ENCODE data around the gene SRGAP2C.
"Not testable (repeated sequence)": the region's sequence is repeated elsewhere in the genome, so short reads cannot be mapped to it uniquely, and the experiment has no call there.

Gene SRGAP2C

DNA sequence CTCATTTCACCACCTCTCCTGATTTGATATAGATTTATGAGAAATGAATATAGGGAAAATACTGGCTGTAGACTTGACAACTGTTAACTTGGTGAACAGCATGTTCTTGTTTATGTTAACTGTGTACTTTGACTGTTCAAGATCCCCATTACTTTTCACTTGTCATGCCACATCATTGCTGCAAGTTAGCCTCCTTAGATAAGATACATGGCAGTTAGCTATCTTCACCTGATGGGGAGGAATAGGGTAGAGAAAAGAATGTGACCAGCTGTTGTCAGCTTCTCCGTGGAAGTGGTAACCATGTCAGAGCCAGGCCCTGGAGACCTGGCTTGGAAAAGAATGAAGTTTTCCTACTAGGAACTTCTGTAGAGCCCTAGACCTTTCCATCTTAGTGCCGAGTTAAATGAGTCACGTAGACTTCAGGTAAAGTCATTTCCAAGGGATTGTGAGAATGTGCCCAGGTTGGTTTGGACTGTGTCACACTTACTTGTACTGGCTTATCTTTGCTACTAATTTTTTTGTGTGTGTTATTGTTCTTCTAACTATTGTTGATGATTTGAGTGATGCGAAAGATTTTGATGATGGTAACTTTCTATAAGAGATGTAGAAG is 41.6 kb downstream of the SRGAP2C start:
- DNase-seq (ENCODE audit: low read depth in 1 of 2, low spot score in 1 of 2), result not testable (repeated sequence)

DNA sequence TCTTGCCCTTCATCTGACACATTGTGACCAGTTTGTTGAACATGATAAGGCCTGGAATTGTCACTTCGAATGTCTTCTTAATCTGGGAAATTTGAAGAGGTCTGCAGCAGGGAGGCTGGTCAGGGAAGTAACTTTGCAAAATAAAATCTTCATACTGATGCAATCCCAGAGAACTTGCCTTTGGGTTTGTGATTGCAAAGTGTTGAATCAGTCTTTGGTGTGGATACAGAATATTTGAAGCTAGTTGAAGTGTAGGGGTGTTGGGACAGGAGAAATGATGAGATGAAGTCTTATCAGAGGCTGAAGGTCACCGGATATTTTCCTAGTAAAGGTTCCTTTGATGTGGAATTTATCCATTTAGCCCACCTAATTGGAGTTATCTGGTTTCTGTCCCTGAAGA is 42.1 kb downstream of the SRGAP2C start:
- not testable (repeated sequence) for DNase-seq (ENCODE audit: low read depth in 1 of 2, low spot score in 1 of 2)

DNA sequence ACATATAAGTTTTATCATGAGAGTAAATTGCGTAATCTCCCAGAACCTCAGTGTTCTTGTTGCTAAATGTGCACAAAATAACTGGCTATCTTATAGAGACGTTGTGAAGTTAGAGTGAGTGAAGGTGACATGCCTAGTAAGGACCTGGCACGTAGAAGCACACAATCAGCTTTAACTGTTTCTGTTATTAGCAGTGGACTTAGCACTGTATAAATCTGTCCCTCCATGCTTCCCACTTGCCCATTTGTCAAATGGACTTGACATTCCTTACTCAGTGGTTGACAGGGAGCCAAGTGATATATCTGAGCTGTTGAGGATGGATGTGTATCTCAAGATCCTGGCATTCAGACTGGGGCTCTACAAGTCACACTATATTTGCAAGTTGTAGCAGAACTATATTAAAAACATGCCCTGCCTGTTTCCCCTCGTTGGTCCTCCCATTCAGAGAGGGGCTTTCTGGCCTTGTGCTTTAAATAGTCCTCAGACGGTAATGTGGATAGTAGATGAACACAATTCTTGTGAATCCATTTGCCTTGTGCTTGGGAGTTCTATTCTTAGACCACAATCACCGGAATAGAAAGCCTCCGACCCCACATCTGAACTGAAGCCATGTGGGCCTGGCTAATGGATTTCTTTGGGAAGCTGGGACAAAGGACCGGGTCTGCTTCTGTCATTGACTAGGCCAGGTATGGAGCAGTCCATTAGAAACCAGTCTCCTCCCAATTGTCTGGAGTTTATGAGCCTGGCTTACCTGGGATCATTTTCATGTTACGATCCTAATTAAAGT is 43.0 kb downstream of the SRGAP2C start:
- DNase-seq (ENCODE audit: low read depth in 1 of 2, low spot score in 1 of 2), result not testable (repeated sequence)

DNA sequence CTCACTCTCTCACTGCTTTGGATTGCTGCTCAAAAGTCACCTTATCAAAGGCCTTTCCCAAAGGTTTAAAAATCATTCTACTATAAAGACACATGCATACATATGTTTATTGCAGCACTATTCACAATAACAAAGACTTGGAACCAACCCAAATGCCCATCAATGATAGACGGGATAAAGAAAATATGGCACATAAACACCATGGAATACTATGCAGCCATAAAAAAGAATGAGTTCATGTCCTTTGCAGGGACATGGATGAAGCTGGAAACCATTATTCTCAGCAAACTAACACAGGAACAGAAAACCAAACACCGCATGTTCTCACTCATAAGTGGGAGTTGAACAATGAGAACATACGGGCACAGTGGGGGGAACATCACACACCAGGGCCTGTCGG is 45.9 kb downstream of the SRGAP2C start:
- DNase-seq (ENCODE audit: low read depth in 1 of 2, low spot score in 1 of 2), result not testable (repeated sequence)

DNA sequence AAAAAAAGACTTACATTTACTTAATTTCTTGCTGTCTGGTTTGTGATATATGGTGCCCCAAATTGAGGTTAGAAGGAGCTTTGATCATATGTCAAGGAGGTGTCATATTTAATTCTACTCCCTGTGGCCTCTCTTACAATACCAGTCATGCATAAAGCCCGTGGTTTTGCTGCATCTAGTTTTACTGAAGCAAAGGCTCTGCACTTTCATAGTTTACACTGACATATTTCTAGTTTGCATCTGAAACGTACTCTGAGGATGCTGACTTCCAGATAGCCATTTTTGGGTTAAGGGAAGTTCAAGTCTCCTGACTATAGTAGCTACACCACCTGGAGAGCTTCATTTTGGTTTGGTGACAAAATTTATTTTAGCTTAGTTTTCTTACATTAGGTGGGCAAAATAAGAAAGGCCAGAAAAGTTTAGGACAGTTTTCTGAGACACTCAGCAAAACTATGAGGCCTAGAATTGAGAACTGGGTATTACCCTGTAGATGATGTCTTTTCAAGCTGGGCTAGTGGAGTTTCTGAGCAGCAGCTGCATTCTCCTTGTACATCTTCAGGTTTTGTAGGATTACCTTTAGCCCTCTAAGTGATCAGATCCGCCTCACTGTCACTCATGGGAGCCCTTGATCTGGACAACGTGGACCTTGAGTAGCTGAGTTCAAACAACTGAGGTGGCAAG is 47.8 kb downstream of the SRGAP2C start:
- not testable (repeated sequence) for DNase-seq (ENCODE audit: low read depth in 1 of 2, low spot score in 1 of 2)

DNA sequence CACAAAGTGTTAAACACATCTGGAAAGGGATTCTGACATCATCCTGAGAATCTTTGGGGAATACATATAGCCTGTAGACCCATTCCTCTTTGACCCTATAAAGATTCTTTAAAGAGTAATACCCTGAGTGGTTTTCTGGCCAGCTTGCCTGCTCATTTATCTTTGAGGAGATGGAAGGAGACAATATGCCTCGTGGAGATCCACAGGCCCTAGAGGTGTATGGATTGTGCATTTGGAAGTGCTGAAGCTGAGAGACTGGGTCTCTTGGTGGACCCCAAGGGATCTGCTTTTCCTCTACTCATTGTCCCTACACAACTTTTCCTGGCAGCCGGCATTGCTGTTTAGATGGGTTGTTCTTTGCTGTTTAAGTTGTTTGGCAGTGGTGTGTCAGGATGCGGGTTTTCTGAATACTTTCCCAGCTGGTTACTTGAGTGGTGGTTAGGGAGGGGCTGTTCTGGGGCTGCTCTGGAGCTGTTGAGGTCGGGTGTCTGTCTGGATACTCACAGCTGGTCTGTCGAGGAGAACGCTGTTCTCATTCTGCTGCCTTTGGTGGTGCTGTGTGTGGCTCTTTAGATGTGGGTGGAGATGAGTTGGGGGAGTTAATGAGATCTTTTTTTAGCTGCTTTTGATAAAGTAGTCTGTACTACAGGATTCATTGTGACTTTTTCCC is 49.5 kb downstream of the SRGAP2C start:
- not testable (repeated sequence) for DNase-seq (ENCODE audit: low read depth in 1 of 2, low spot score in 1 of 2)

DNA sequence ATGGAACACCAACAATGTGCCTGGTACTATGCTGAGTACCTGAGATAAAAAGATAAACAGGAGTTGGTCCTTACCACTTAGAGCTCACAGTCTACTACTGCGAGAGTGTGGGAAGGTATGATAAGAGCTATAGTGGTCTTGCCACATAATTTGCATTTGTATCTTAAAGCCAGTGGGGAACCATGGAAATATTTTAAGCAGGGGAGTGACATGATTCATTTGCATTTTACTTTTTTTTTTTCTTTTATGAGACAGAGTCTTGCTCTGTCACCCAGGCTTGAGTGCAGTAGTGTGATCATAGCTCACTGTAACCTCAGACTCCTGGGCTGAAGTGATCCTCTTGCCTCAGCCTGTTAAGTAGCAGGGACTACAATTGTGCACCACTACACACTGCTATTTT is 53.6 kb downstream of the SRGAP2C start:
- not testable (repeated sequence) for DNase-seq (ENCODE audit: low read depth in 1 of 2, low spot score in 1 of 2)

DNA sequence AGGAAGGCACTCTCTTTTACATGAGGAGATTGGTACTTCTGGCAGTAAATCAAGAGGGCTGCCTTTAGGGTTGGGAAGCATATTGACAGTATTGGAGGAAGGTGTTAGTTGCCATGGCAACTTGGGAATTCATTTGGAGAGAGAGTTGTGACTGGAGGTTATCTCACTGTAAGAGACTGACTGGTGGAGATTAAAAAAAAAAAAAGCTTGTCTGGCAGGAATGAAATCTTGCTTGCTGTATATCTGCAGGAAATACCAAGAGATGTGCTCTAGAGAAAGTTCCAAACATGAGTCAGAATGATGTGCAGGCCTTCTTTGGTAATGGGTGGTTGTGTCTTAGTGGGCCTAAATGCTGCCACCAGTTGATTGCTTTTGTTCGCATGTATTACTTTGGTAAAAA is 59.1 kb downstream of the SRGAP2C start:
- DNase-seq (ENCODE audit: low read depth in 1 of 2, low spot score in 1 of 2), result not testable (repeated sequence)

DNA sequence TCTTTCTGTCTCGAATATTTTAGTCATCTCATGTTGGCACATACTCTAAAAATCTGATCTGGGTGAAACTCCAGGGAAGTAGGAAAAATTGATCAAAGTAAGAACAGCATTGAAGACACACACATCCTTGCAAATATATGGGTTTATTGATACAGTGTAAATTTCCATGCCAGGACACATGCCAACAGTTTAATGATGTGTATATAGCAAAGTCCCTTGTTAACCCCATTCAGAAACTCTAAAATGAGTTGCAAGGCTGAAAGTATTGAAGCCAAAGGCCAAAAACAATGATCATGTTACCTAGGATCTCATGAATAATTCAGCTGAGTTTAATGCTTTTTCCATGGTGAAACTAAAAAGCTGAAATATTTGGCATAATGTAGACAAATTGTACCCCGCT is 61.6 kb downstream of the SRGAP2C start:
- DNase-seq (ENCODE audit: low read depth in 1 of 2, low spot score in 1 of 2), result not testable (repeated sequence)

DNA sequence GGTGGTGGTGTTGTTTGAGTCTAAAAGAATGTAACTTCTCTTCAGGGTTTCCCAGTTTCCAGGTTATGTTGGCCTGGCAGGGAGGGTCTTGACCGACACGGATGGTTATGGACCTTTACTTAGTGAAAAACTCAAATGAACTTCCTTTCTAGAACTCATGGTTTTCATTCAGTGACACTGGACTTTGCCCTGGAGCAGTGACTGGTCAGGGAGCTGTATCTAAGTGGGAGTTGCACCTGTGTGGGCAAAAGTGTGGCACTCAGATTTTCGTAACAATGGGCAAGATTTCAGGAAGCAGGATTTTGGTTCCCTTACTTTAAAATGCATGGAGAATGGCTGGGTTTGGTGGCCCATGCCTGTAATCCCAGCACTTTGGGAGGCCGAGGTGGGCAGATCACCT is 67.9 kb downstream of the SRGAP2C start:
- DNase-seq (ENCODE audit: low read depth in 1 of 2, low spot score in 1 of 2), result not testable (repeated sequence)

DNA sequence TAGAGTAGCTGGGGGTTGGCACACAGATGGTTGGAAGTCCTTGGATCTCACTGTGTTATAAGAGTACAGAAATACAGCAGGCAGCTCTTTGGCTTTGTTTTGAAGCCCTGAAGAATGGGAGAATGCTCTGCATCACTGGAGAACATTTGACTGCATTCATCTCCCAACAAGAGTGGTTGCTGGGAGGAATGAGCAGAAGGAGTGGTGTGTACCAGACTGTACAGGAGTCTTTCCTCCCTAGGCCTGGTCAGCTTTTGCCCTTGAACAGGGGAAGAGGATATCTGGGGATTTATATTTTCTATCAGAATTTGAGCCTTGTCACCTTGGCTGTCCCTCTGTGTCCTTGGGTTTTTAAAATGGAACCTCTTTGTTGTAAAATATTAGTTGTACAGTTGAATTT is 69.8 kb downstream of the SRGAP2C start:
- DNase-seq (ENCODE audit: low read depth in 1 of 2, low spot score in 1 of 2), result not testable (repeated sequence)

DNA sequence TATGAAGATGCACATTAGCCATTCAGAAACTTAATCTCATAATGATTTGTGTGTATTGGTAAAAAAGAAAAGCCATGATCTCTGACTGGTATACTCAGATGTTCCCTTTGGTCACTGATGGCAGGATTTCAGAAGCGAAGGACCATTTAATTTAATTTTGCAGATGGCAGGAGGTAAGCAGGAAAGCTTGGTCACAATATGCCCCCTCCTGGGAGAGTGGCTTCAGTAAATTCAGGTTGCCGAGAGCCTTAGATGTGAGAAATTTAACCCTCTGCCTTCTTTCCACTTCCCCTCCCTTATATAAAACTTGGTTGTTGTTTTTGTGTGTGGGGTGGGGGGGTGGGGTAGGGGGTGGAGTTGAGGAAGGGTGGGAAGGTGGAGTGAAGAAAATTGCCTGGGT is 72.9 kb downstream of the SRGAP2C start:
- DNase-seq (ENCODE audit: low read depth in 1 of 2, low spot score in 1 of 2), result not testable (repeated sequence)

DNA sequence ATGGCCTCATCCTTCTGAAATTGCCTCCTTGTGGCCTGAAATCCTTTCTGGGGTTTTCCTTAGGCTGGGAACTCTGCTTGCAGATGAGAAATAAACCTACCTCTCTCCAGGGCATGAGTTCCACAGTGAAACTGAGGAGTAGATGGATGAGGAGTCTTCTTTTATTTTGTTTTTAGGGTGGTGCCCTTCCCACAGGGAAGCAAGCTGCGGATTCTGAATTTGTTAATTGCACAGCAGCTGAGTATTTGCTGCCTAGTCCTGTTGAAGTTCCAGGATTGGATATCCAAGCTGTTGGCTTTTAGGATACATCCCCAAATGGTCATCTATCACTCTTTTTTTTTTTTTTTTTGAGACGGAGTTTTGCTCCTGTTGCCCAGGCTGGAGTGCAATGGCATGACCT is 73.4 kb downstream of the SRGAP2C start:
- DNase-seq (ENCODE audit: low read depth in 1 of 2, low spot score in 1 of 2), result not testable (repeated sequence)

DNA sequence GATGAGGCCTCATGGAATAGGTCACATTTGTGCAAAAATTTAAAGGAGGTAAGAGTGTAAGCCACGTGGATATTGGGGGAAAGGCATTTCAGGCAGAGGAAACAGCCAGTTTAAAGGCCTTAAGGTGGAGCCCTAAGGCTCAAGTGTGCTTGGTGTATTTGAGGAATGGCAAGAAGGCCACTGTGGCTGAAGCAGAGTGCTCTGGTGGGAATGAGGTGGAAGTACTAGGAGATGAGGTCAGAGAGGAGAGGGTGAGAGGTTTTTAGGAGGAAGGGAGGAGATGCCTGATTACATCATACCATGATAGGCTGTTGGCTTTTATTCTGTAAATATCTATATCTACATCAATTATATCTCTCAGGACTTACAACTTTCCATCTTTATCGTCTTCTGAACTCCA is 75.4 kb downstream of the SRGAP2C start:
- not testable (repeated sequence) for DNase-seq (ENCODE audit: low read depth in 1 of 2, low spot score in 1 of 2)

DNA sequence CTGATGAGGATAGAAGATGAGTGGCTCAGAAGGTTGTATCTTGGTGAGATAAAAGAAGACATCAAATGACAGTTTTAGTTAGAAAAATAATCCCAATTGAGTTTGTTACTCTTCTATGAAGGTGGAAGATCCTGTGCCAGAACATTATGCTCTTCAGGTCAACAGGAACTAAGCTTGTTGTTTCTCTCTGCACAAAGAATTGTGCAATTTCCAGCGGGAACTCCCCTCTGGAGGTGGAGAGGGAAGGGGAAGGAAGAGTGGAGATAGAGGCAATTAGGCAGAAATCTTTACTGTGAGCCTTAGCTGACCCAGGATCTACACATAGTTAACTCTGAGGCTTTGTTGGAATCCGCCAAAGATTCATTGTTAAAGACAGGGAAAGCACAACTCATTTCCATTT is 77.4 kb downstream of the SRGAP2C start:
- not testable (repeated sequence) for DNase-seq (ENCODE audit: low read depth in 1 of 2, low spot score in 1 of 2)

DNA sequence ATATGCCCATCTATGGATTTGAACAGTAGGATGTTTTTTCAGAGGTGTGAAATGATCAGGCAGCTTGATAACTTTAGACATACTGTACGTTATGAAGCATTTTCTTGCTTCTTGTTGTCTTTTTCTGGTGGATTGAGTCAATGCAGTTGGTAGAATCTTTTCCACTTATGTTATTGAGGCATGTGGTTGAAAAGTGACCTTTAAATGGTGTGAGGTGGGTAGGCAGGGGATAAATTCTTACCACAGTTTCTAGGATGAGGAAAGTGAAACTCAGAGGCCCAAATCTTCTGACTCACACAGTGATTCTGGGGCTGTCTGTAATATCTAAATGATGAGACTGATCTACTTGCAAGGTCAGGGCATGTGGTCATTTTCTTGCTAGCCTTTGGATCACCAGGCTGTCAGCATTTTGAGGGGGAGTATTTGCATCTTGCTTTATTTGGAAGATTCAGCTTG is 79.0 kb downstream of the SRGAP2C start:
- DNase-seq (ENCODE audit: low read depth in 1 of 2, low spot score in 1 of 2), result not testable (repeated sequence)

DNA sequence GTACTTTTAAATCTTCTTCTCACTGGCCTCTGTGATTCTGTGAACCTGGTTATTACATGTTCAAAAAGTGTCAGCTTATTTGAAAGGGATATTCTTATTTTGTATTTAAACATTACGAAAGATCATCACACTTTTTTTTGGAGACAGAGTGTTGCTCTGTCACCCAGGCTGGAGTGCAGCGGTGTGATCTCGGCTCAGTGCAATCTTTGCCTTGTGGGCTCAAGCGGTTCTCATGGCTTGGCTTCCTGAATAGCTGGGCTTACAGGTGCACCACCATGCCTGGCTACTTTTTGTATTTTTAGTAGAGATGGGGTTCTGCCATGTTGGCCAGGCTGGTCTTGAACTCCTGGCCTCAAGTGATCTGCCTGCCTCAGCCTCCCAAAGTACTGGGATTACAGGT is 82.3 kb downstream of the SRGAP2C start:
- DNase-seq (ENCODE audit: low read depth in 1 of 2, low spot score in 1 of 2), result not testable (repeated sequence)

DNA sequence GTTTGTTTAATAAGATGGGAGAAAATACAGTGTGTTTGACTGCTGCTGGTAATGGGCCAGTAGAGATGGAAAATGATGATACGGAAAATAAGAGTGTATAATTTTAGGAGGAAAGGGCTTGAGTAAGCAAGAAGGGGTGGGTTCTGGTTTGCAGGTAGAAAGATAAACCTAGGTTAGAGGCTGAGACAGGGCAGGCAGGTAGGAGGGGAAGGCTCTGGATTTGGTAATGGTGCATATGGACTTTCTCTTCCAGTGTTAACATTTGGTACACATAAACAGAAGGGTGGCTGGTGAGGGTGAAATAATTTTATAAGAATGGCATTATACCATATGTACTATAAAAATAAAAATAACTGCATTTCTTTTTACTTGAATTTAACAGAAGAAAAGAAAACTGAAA is 84.5 kb downstream of the SRGAP2C start:
- DNase-seq (ENCODE audit: low read depth in 1 of 2, low spot score in 1 of 2), result not testable (repeated sequence)

DNA sequence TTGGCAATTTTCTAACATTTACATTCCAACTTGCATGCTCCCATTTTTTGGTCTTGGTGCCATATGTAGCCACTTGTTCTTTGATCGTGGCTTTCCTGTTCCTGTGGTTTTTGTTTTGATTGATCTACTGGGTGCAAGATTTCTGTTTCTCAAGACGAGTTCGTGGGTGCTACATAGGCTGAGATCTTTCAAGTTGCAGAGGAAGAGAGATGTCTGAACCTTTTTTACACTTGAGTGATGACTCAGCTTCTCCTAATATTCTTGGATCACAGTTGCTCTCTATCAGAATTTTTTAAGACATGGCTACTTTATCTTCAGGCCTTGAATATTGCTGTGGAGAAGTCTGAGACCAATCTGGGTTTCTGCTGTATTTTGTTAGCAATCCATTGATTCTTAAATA is 85.2 kb downstream of the SRGAP2C start:
- not testable (repeated sequence) for DNase-seq (ENCODE audit: low read depth in 1 of 2, low spot score in 1 of 2)

DNA sequence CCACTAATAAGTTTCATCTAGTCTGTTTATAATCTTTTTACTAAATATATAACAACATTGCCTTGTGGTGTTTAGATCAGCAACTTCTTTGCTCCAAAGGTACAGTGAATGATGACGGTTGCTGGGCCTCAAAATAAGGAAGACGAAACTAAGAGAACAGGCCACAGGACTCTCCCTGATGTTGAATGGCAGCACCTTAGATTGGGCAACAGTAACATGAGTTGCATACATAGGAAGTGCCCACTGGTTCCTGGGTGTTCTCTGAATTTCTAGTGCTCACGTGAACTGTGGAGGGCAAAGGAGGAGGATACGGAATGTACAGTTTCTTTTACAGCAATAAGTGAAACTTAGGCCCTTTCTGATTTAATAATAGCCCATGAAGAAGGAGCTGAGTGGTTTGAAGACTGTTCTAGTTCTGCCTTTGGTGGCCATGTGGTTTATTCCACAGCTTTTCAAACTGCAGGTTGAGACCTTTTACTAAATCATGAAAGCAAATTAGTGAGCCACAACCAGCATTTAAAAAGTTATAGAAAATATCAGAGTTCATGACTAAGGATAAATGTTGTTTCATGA is 86.5 kb downstream of the SRGAP2C start:
- not testable (repeated sequence) for DNase-seq (ENCODE audit: low read depth in 1 of 2, low spot score in 1 of 2)

DNA sequence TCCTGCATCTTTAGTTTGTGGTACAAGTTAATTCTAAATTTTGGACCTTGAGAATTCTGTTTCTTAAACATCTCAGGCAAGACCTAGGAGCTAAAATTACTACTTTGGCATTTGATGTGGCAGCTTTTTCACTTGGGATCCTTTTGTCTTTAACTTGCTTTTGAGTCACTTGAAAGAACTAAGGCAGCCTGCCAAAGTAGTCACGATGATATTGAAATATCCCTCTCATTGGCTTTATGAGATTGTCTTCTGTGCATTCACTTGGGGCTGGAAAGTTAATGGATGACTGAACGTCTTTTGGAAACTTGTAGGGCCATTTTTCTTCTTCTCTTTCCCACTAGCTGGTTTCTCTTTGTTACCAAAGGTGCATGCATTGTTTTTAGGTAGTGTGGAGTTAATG is 90.7 kb downstream of the SRGAP2C start:
- DNase-seq (ENCODE audit: low read depth in 1 of 2, low spot score in 1 of 2), result not testable (repeated sequence)
